Keratinocyte (primary cell): ENCODE results near the gene CACNB2.

Source experiments
- CTCF ChIP-seq, 3 experiments: IDR thresholded peaks in 1 of 3; conservative IDR thresholded peaks in 1 of 3; optimal IDR thresholded peaks in 1 of 3; 2 replicates in 2 of 3; 3 replicates in 1 of 3; pipeline versions ENCODE3 to v1.5.1; 2011; ENCODE audit warnings: low read length in 3 of 3, mild to moderate bottlenecking in 3 of 3, moderate library complexity in 2 of 3, control low read depth in 1 of 3, inconsistent platforms in 1 of 3; ENCODE audit not compliant: insufficient read depth in 2 of 3; ENCODE audit errors: extremely low read depth in 1 of 3
- EZH2 ChIP-seq: IDR thresholded peaks from one replicate; pipeline ENCODE4 v1.6.1; 2012; ENCODE audit warnings: inconsistent platforms, mild to moderate bottlenecking, low read length, moderate library complexity

- TF ChIP-seq EZH2 (no peak), CTCF (optimal IDR thresholded peaks at IDR 0.05 in 1 of 3, IDR thresholded peaks at IDR 0.05 in 1 of 3, conservative IDR thresholded peaks at IDR 0.05 in 1 of 3; ENCODE audit: extremely low read depth in 1 of 3, insufficient read depth in 2 of 3, low read length in 3 of 3) (no peak)
These were observed 168.4 kb downstream of the CACNB2 start for GRCh38 chr10:18308600-18308999.
